ENCODE data around the gene SLC38A5.

DNA sequence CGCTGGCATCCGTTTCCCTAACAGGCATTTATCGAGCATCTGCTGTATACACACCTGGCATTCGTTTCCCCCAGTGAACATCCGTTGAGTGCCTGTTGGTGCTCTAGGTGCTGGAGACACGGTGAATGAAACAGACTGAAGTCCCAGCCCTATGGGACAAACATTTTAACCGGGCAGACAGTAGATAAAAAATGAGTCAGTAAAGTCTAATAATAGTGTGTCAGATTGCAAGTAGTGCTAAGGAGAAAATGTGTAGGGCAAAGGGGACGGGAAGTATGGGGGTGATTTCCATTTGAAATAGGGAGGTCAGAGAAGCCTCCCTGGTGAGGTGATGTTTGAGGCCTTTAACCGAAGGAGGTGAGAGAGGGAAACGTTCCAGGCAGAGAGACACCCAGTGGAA is 46.2 kb upstream of the SLC38A5 start:
- TF ChIP-seq, protein P1, sequence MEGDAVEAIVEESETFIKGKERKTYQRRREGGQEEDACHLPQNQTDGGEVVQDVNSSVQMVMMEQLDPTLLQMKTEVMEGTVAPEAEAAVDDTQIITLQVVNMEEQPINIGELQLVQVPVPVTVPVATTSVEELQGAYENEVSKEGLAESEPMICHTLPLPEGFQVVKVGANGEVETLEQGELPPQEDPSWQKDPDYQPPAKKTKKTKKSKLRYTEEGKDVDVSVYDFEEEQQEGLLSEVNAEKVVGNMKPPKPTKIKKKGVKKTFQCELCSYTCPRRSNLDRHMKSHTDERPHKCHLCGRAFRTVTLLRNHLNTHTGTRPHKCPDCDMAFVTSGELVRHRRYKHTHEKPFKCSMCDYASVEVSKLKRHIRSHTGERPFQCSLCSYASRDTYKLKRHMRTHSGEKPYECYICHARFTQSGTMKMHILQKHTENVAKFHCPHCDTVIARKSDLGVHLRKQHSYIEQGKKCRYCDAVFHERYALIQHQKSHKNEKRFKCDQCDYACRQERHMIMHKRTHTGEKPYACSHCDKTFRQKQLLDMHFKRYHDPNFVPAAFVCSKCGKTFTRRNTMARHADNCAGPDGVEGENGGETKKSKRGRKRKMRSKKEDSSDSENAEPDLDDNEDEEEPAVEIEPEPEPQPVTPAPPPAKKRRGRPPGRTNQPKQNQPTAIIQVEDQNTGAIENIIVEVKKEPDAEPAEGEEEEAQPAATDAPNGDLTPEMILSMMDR (conservative IDR thresholded peaks at IDR 0.05; ENCODE audit: low read length), result no peak
- TF ChIP-seq EZH2phosphoT487 (IDR thresholded peaks at IDR 0.05; ENCODE audit: borderline replicate concordance), result no peak
